Endodermal cell (in vitro differentiated cells): Measurements from ENCODE around the gene IRS2. TPM values are rescaled to one million over a fixed set of nuclear protein-coding genes. Genes with fewer than 3 reads are reported as not detected.

Source experiments
- DNase-seq: peaks from one replicate; pipeline ENCODE4 v3.0.0-alpha.2; 2017
- H3K27ac ChIP-seq: 2 replicates; pipeline ENCODE4 v1.5.1; 2013; ENCODE audit warnings: mild to moderate bottlenecking, low read depth, low read length, moderate library complexity
- H3K27me3 ChIP-seq: 2 replicates; pipeline ENCODE4 v1.6.1; 2013; ENCODE audit warnings: mild to moderate bottlenecking, low read length, moderate library complexity; ENCODE audit not compliant: insufficient read depth, control insufficient read depth, poor library complexity, severe bottlenecking
- H3K36me3 ChIP-seq: 2 replicates; pipeline ENCODE4 v1.7.0; 2013; ENCODE audit warnings: mild to moderate bottlenecking, low read length, moderate library complexity; ENCODE audit not compliant: control insufficient read depth, insufficient read depth
- H3K4me1 ChIP-seq: one replicate; pipeline ENCODE4 v1.7.0; 2013; ENCODE audit warnings: low read length; ENCODE audit not compliant: control insufficient read depth, insufficient read depth
- H3K4me3 ChIP-seq: 2 replicates; pipeline ENCODE4 v1.5.1; 2013; ENCODE audit warnings: mild to moderate bottlenecking, low read length, moderate library complexity
- H3K9ac ChIP-seq: 2 replicates; pipeline ENCODE4 v1.6.1; 2013; ENCODE audit warnings: mild to moderate bottlenecking, low read length, moderate library complexity; ENCODE audit not compliant: poor library complexity, severe bottlenecking; ENCODE audit errors: extremely low read depth
- H3K9me3 ChIP-seq: 2 replicates; pipeline ENCODE4 v1.6.1; 2013; ENCODE audit warnings: mild to moderate bottlenecking, low read length, moderate library complexity; ENCODE audit not compliant: control insufficient read depth
- H3K27ac Mint-ChIP-seq: 2 replicates; pipeline ENCODE4 v1.8.0; 2020; ENCODE audit warnings: mixed read lengths
- H3K27me3 Mint-ChIP-seq: 2 replicates; pipeline ENCODE4 v1.8.0; 2021; ENCODE audit warnings: mild to moderate bottlenecking, mixed read lengths; ENCODE audit not compliant: insufficient read depth
- H3K36me3 Mint-ChIP-seq: 2 replicates; pipeline ENCODE4 v1.8.0; 2020; ENCODE audit warnings: low read depth, mixed read lengths
- H3K4me1 Mint-ChIP-seq: 2 replicates; pipeline ENCODE4 v1.8.0; 2020; ENCODE audit warnings: mixed read lengths
- H3K4me3 Mint-ChIP-seq: 2 replicates; pipeline ENCODE4 v1.8.0; 2020; ENCODE audit warnings: mild to moderate bottlenecking, moderate library complexity, mixed read lengths
- H3K9me3 Mint-ChIP-seq: 2 replicates; pipeline ENCODE4 v1.8.0; 2020; ENCODE audit warnings: mild to moderate bottlenecking, mixed read lengths
- CTCF ChIP-seq: fragments of 200-600 bp; sonication (generic); conservative IDR thresholded peaks from 2 replicates; pipeline ENCODE4 v1.5.0; 2021; ENCODE audit warnings: antibody characterized with exemption, mild to moderate bottlenecking
- WGBS, 2 experiments: methylation state at CpG; one replicate each; pipeline versions ENCODE4 v1.1.5 to v1.1.7; 2013; ENCODE audit warnings: missing lambda C conversion rate in 2 of 2, mixed read lengths in 1 of 2; ENCODE audit not compliant: insufficient coverage in 1 of 2, insufficient read length in 1 of 2; 5-methylcytosine and 5-hydroxymethylcytosine counted together
- total RNA-seq, 2 donors: library from RNA; stranded (reverse); fragmentation: NEBNext Ultra II Directional in 1 of 2; extraction: Animal tissue kit (Norgen Biotek cat#: 25700) in 1 of 2; gene quantifications; 2 replicates in 1 of 2; 3 replicates in 1 of 2; pipeline ENCODE4 v1.2.1, GENCODE V29; 2021

IRS2 gene
- total RNA-seq, 2 donors from 2014 or later = 16.9 to 23.7 TPM

DNA sequence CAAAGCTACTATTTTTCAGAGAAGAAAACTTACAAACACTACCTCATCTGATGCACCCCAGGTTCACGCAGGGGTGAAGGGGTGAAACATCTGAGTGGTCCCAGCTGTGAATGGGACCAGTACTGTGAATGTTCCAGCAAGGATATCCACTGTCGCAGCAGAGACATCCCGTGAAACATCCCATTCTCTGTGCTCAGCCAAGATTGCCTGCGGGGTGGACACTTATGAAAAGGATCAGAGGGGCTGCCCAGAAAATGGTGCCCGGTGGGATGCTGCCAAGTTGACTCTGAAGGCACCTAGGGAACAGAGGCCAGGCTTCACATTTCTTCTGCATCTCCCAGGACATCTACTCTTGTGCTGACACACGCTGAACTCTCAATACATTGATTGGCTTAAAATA is 15.9 kb downstream of the IRS2 start:
- H3K27me3 Mint-ChIP-seq = no peaks in the 10 kb centered on the region
- DNase-seq = no peak
- Histone ChIP-seq H3K9me3 (no peaks in the 10 kb centered on the region), H3K4me3 (no peak overlapping the region), H3K4me1 (no peaks in the 10 kb centered on the region), H3K36me3 (peaks cover 7% of the 10 kb centered on the region), H3K27me3 (no peaks in the 10 kb centered on the region), H3K27ac (no peak overlapping the region), H3K9ac (no peak overlapping the region)
- H3K36me3 Mint-ChIP-seq = peaks cover 19% of the 10 kb centered on the region
- peaks cover 2% of the 10 kb centered on the region for H3K4me1 Mint-ChIP-seq
- no peaks in the 10 kb centered on the region for H3K9me3 Mint-ChIP-seq
- H3K4me3 Mint-ChIP-seq = no peak overlapping the region
- H3K27ac Mint-ChIP-seq = no peak overlapping the region
- no peak for TF ChIP-seq CTCF
- WGBS, 2 experiments = 92 to 94% methylated on average over 6 of the region's 6 CpGs

GRCh38 chr13:109769921-109770320 is 16.5 kb downstream of the IRS2 start:
- no peaks in the 10 kb centered on the region for H3K9me3 Mint-ChIP-seq
- no peak overlapping the region for H3K4me3 Mint-ChIP-seq
- Histone ChIP-seq H3K9me3 (no peaks in the 10 kb centered on the region), H3K36me3 (peaks cover 7% of the 10 kb centered on the region), H3K27me3 (no peaks in the 10 kb centered on the region), H3K4me3 (no peak overlapping the region), H3K27ac (no peak overlapping the region), H3K9ac (no peak overlapping the region), H3K4me1 (no peaks in the 10 kb centered on the region)
- no peak for DNase-seq
- H3K27ac Mint-ChIP-seq = no peak overlapping the region
- WGBS, 2 experiments = 90 to 96% methylated on average over 3 to 5 of the region's 5 CpGs
- H3K36me3 Mint-ChIP-seq = peaks cover 19% of the 10 kb centered on the region
- peaks cover 5% of the 10 kb centered on the region for H3K4me1 Mint-ChIP-seq
- H3K27me3 Mint-ChIP-seq = no peaks in the 10 kb centered on the region
- TF ChIP-seq CTCF = no peak

DNA sequence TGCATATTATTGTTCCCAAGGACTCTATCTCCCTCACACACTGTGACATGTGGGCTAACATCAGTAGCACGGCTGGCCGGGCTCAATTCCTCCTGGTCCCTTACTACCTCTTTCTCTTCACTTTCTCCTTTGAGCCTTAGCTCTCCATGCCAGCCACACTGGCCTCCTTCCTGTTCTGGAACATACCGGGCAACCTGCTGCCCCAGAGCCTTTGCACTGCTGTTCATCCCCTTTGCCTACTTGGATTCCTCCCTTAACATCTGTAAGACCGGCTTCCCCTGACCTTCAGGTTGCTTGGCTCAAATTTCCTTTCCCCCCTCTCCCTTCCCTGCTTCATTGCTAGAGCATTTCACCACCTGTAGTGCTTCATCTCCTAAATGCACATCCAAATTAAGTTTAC is 17.1 kb downstream of the IRS2 start:
- Histone ChIP-seq H3K9ac (no peak overlapping the region), H3K4me3 (no peak overlapping the region), H3K9me3 (no peaks in the 10 kb centered on the region), H3K27me3 (no peaks in the 10 kb centered on the region), H3K36me3 (peaks cover 7% of the 10 kb centered on the region), H3K4me1 (no peaks in the 10 kb centered on the region), H3K27ac (no peak overlapping the region)
- peaks cover 19% of the 10 kb centered on the region for H3K36me3 Mint-ChIP-seq
- WGBS, 2 experiments = 93 to 95% methylated on average over 4 of the region's 4 CpGs
- no peak for DNase-seq
- H3K9me3 Mint-ChIP-seq = no peaks in the 10 kb centered on the region
- H3K4me3 Mint-ChIP-seq = no peak overlapping the region
- peaks cover 9% of the 10 kb centered on the region for H3K4me1 Mint-ChIP-seq
- no peak overlapping the region for H3K27ac Mint-ChIP-seq
- TF ChIP-seq CTCF = no peak
- no peaks in the 10 kb centered on the region for H3K27me3 Mint-ChIP-seq
